ENCODE measurements around the gene EPN1.

GRCh38 chr19:55697069-55697440 lies 22.0 kb downstream of the EPN1 start:
- TF ChIP-seq CTCF (IDR thresholded peaks at IDR 0.05) (no peak), POLR2A (IDR thresholded peaks at IDR 0.05) (no peak), POLR2AphosphoS5 (IDR thresholded peaks at IDR 0.05) (no peak)
